NB4 (cell line): ENCODE measurements around the gene ERBB4.

Experiments
- TF ChIP-seq, protein P1 (sequence below): IDR thresholded peaks from 2 replicates; pipeline ENCODE4 v1.6.1; 2011; ENCODE audit warnings: low read depth, low read length
- TF ChIP-seq, protein P2 (sequence below): IDR thresholded peaks from one replicate; pipeline ENCODE4 v1.5.1; 2012; ENCODE audit warnings: low read depth, low read length

GRCh38 chr2:212448698-212449097, 89.9 kb downstream of the ERBB4 start:
- TF ChIP-seq, protein P1, sequence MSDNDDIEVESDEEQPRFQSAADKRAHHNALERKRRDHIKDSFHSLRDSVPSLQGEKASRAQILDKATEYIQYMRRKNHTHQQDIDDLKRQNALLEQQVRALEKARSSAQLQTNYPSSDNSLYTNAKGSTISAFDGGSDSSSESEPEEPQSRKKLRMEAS = no peak
- TF ChIP-seq, protein P2, sequence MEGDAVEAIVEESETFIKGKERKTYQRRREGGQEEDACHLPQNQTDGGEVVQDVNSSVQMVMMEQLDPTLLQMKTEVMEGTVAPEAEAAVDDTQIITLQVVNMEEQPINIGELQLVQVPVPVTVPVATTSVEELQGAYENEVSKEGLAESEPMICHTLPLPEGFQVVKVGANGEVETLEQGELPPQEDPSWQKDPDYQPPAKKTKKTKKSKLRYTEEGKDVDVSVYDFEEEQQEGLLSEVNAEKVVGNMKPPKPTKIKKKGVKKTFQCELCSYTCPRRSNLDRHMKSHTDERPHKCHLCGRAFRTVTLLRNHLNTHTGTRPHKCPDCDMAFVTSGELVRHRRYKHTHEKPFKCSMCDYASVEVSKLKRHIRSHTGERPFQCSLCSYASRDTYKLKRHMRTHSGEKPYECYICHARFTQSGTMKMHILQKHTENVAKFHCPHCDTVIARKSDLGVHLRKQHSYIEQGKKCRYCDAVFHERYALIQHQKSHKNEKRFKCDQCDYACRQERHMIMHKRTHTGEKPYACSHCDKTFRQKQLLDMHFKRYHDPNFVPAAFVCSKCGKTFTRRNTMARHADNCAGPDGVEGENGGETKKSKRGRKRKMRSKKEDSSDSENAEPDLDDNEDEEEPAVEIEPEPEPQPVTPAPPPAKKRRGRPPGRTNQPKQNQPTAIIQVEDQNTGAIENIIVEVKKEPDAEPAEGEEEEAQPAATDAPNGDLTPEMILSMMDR = no peak
